ENCODE data around the gene CCR5. TPM values are rescaled to one million over a fixed set of nuclear protein-coding genes. Genes with fewer than 3 reads are reported as not detected.

Gene CCR5
- total and polyA plus RNA-seq, 2 of the 8 experiments (the other 6 are each of a cell fraction or from before 2014, with no cell fraction given): not detected

DNA sequence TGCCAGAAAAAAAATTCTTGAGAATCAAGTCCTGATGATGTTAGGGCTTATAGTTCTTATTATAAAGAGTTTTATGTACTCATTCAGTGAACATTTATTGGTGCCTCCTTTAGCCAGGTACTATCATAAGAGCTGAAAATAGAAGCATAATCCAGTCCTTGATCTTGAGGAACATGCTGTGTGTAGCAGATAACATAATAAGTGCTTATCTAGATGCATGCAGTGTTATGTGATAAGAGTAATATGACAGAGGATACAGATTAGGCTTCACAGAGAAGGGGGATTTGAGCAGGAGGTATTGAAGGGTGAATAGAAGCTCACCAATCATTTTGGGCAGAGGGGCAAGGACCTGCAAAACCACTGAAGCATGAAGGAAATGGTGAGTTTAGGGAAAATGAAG lies 15.8 kb upstream of the CCR5 start (continued):
- TF ChIP-seq, protein P1, sequence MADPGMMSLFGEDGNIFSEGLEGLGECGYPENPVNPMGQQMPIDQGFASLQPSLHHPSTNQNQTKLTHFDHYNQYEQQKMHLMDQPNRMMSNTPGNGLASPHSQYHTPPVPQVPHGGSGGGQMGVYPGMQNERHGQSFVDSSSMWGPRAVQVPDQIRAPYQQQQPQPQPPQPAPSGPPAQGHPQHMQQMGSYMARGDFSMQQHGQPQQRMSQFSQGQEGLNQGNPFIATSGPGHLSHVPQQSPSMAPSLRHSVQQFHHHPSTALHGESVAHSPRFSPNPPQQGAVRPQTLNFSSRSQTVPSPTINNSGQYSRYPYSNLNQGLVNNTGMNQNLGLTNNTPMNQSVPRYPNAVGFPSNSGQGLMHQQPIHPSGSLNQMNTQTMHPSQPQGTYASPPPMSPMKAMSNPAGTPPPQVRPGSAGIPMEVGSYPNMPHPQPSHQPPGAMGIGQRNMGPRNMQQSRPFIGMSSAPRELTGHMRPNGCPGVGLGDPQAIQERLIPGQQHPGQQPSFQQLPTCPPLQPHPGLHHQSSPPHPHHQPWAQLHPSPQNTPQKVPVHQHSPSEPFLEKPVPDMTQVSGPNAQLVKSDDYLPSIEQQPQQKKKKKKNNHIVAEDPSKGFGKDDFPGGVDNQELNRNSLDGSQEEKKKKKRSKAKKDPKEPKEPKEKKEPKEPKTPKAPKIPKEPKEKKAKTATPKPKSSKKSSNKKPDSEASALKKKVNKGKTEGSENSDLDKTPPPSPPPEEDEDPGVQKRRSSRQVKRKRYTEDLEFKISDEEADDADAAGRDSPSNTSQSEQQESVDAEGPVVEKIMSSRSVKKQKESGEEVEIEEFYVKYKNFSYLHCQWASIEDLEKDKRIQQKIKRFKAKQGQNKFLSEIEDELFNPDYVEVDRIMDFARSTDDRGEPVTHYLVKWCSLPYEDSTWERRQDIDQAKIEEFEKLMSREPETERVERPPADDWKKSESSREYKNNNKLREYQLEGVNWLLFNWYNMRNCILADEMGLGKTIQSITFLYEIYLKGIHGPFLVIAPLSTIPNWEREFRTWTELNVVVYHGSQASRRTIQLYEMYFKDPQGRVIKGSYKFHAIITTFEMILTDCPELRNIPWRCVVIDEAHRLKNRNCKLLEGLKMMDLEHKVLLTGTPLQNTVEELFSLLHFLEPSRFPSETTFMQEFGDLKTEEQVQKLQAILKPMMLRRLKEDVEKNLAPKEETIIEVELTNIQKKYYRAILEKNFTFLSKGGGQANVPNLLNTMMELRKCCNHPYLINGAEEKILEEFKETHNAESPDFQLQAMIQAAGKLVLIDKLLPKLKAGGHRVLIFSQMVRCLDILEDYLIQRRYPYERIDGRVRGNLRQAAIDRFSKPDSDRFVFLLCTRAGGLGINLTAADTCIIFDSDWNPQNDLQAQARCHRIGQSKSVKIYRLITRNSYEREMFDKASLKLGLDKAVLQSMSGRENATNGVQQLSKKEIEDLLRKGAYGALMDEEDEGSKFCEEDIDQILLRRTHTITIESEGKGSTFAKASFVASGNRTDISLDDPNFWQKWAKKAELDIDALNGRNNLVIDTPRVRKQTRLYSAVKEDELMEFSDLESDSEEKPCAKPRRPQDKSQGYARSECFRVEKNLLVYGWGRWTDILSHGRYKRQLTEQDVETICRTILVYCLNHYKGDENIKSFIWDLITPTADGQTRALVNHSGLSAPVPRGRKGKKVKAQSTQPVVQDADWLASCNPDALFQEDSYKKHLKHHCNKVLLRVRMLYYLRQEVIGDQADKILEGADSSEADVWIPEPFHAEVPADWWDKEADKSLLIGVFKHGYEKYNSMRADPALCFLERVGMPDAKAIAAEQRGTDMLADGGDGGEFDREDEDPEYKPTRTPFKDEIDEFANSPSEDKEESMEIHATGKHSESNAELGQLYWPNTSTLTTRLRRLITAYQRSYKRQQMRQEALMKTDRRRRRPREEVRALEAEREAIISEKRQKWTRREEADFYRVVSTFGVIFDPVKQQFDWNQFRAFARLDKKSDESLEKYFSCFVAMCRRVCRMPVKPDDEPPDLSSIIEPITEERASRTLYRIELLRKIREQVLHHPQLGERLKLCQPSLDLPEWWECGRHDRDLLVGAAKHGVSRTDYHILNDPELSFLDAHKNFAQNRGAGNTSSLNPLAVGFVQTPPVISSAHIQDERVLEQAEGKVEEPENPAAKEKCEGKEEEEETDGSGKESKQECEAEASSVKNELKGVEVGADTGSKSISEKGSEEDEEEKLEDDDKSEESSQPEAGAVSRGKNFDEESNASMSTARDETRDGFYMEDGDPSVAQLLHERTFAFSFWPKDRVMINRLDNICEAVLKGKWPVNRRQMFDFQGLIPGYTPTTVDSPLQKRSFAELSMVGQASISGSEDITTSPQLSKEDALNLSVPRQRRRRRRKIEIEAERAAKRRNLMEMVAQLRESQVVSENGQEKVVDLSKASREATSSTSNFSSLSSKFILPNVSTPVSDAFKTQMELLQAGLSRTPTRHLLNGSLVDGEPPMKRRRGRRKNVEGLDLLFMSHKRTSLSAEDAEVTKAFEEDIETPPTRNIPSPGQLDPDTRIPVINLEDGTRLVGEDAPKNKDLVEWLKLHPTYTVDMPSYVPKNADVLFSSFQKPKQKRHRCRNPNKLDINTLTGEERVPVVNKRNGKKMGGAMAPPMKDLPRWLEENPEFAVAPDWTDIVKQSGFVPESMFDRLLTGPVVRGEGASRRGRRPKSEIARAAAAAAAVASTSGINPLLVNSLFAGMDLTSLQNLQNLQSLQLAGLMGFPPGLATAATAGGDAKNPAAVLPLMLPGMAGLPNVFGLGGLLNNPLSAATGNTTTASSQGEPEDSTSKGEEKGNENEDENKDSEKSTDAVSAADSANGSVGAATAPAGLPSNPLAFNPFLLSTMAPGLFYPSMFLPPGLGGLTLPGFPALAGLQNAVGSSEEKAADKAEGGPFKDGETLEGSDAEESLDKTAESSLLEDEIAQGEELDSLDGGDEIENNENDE (IDR thresholded peaks at IDR 0.05; ENCODE audit: insufficient replicate concordance, low read length): no peak
- TF ChIP-seq CBX5 (IDR thresholded peaks at IDR 0.05; ENCODE audit: low read depth, low read length): no peak
- TF ChIP-seq RAD21 (IDR thresholded peaks at IDR 0.05 in 1 of 2, conservative IDR thresholded peaks at IDR 0.05 in 1 of 2; ENCODE audit: low read depth in 2 of 2, low read length in 2 of 2): no peak
- TF ChIP-seq CREB1 (IDR thresholded peaks at IDR 0.05): no peak
- TF ChIP-seq HDAC2 (IDR thresholded peaks at IDR 0.05; ENCODE audit: borderline replicate concordance in 1 of 2, low read depth in 2 of 2, low read length in 2 of 2): no peak
- TF ChIP-seq POU5F1 (IDR thresholded peaks at IDR 0.05; ENCODE audit: low read depth, low read length): no peak
- no peak for TF ChIP-seq YY1 (IDR thresholded peaks at IDR 0.05; ENCODE audit: low read depth, low read length)
